Upper lobe of left lung (tissue), 6 donors: ENCODE measurements around the gene RNF150. TPM values are rescaled to one million over a fixed set of nuclear protein-coding genes. Genes with fewer than 3 reads are reported as not detected.

Experiments used
- ATAC-seq, 2 donors: fragments of 200-7000 bp; cut with Tn5 transposase; one replicate each; pipeline ENCODE4 v1.9.1; 2022; ENCODE audit warnings: mild to moderate bottlenecking in 2 of 2, moderate library complexity in 2 of 2; ENCODE audit not compliant: low FRiP score in 2 of 2
- DNase-seq, 2 donors: peaks; one replicate each; pipeline ENCODE4 v3.0.0-alpha.2; 2019 to 2020
- H3K27ac ChIP-seq, 4 donors: fragments of 200-600 bp; sonication (generic); one replicate each; pipeline ENCODE4 v1.5.1; 2016 to 2019
- H3K27me3 ChIP-seq, 4 donors: fragments of 200-600 bp; sonication (generic); one replicate each; pipeline ENCODE4 v1.5.1; 2017 to 2019
- H3K36me3 ChIP-seq, 4 donors: fragments of 200-600 bp; sonication (generic); one replicate each; pipeline ENCODE4 v1.5.1; 2016 to 2019
- H3K4me1 ChIP-seq, 4 donors: fragments of 200-600 bp; sonication (generic); one replicate each; pipeline ENCODE4 v1.5.1; 2018 to 2019
- H3K4me3 ChIP-seq, 4 donors: fragments of 200-600 bp; sonication (generic); one replicate each; pipeline ENCODE4 v1.5.1; 2017 to 2019; ENCODE audit warnings: mild to moderate bottlenecking in 2 of 4, moderate library complexity in 1 of 4
- H3K9me3 ChIP-seq, 4 donors: fragments of 200-600 bp; sonication (generic); one replicate each; pipeline ENCODE4 v1.5.1; 2018 to 2019
- EP300 ChIP-seq, 4 donors: sonication (generic); formaldehyde crosslinking; IDR thresholded peaks; one replicate each; pipeline ENCODE4 v1.5.1; 2017; ENCODE audit warnings: antibody characterized with exemption in 4 of 4, control low read depth in 2 of 4
- POLR2A ChIP-seq, 4 donors: fragments of 450-650 bp; IDR thresholded peaks; one replicate each; pipeline ENCODE4 v1.5.1; 2016 to 2017; ENCODE audit warnings: antibody characterized with exemption in 4 of 4, mild to moderate bottlenecking in 2 of 4
- POLR2AphosphoS5 ChIP-seq, 2 donors: sonication (generic); formaldehyde crosslinking; IDR thresholded peaks; one replicate each; pipeline ENCODE4 v1.5.1; 2017; ENCODE audit warnings: antibody characterized with exemption in 2 of 2
- WGBS, 2 donors: methylation state at CpG; one replicate each; pipeline ENCODE4 v1.1.5; 2017 to 2018; 5-methylcytosine and 5-hydroxymethylcytosine counted together
- total RNA-seq, 6 donors: library from RNA; depleted of rRNA in 4 of 6; stranded (reverse); fragments of >200 nt in 4 of 6; gene quantifications; one replicate each; pipeline versions ENCODE4 v1.1.0 to v1.2.1, GENCODE V29; 2016 to 2021
- TF ChIP-seq, protein P1 (sequence below), 6 experiments: fragments of 450-650 bp in 4 of 6; fragments of 200-600 bp in 2 of 6; sonication (generic) in 2 of 6; IDR thresholded peaks; one replicate each; pipeline ENCODE4 v1.5.1; 2016 to 2019; ENCODE audit warnings: antibody characterized with exemption in 6 of 6
- donor health status: DM: no; HTN: no; CAD: no; lungs with moderate emphysema.
- donor health status: DM: no; HTN: yes; CAD: no; lungs with severe emphysema.

The RNF150 gene
- total RNA-seq, 6 donors from 2014 or later = 0.46 to 2.1 (median 1.4) TPM

DNA sequence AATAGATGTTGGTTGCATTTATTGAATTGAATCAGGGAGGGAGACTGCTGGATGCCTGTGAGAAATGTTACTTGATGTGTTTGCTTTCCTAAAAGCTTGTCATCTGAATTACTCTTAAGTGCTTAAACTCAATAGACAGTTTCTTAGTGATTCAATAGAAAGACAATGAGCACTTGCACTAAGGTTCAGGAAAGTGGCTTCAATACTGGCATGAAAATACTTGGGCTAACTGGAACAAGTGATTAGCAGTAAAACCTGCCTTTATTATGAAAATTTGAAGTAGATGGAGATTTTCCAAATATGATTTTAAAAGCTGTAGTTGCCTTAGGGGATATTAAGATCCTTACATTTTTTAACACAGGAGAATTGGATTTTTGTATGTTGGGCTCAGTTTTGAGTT, 123.3 kb downstream of the RNF150 start:
- Histone ChIP-seq H3K36me3 (no peaks in the 10 kb centered on the region), H3K27me3 (no peaks in the 10 kb centered on the region), H3K4me1 (no peaks in the 10 kb centered on the region), H3K27ac (no peak overlapping the region), H3K4me3 (no peak overlapping the region), H3K9me3 (no peaks in the 10 kb centered on the region)
- ATAC-seq = no peak
- TF ChIP-seq POLR2AphosphoS5 (IDR thresholded peaks at IDR 0.05) (no peak), EP300 (IDR thresholded peaks at IDR 0.05) (no peak), POLR2A (IDR thresholded peaks at IDR 0.05) (no peak)
- TF ChIP-seq, protein P1, sequence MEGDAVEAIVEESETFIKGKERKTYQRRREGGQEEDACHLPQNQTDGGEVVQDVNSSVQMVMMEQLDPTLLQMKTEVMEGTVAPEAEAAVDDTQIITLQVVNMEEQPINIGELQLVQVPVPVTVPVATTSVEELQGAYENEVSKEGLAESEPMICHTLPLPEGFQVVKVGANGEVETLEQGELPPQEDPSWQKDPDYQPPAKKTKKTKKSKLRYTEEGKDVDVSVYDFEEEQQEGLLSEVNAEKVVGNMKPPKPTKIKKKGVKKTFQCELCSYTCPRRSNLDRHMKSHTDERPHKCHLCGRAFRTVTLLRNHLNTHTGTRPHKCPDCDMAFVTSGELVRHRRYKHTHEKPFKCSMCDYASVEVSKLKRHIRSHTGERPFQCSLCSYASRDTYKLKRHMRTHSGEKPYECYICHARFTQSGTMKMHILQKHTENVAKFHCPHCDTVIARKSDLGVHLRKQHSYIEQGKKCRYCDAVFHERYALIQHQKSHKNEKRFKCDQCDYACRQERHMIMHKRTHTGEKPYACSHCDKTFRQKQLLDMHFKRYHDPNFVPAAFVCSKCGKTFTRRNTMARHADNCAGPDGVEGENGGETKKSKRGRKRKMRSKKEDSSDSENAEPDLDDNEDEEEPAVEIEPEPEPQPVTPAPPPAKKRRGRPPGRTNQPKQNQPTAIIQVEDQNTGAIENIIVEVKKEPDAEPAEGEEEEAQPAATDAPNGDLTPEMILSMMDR (IDR thresholded peaks at IDR 0.05) = no peak
- no peak for DNase-seq

DNA sequence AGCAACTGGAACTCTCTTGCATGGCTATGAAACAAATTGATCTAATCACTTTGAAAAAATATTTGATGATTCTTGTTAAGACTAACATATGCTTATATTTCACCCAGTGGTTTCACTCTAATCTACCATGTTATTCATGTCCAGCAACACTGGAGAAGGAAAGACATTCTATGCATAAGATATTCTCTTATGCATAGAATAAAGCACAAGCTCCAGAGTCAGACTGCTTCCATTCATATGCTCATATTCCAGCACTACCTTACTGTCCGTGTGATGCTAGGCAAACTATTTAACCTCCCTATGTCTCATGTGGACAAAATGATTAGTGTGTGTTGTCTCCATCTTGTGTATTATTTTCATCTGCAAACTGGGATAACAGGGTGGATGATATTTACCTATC, 124.1 kb downstream of the RNF150 start:
- no peaks in the 10 kb centered on the region for H3K36me3 ChIP-seq
- H3K4me3 ChIP-seq = no peak overlapping the region
- H3K9me3 ChIP-seq = no peaks in the 10 kb centered on the region
- no peaks in the 10 kb centered on the region for H3K27me3 ChIP-seq
- H3K27ac ChIP-seq = no peak overlapping the region
- DNase-seq (no peak), ATAC-seq (no peak)
- no peaks in the 10 kb centered on the region for H3K4me1 ChIP-seq
- TF ChIP-seq POLR2A (IDR thresholded peaks at IDR 0.05) (no peak), EP300 (IDR thresholded peaks at IDR 0.05) (no peak), POLR2AphosphoS5 (IDR thresholded peaks at IDR 0.05) (no peak)
- TF ChIP-seq, protein P1 (IDR thresholded peaks at IDR 0.05) = no peak
- WGBS, 2 donors = 93 to 95% methylated on average over 1 of the region's 1 CpG

DNA sequence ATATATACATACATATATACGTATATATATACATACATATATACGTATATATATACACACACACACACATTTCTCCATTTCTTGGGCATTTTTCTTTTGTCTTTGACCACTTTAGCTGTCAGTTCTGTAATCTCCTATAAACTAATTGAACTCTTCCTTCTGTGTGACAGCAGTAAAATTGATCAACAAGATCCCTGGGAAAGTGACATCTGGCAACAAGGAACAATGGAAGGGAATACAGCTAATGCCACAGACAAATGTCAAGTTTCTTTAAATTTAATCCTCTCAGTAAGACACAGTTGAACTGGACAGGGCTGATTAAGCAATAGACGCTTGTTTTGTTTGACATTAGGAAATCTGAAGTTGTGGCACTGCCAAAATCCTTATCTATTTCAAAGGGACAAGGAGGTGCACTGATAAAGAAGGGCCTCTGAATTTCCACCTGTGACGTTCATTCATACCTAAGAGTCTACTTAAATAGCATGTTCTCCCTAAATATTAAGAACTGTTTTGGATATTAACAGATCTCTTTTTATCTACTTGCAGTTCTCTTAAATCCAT, 126.9 kb downstream of the RNF150 start:
- TF ChIP-seq EP300 (IDR thresholded peaks at IDR 0.05) (no peak), POLR2A (IDR thresholded peaks at IDR 0.05) (no peak), POLR2AphosphoS5 (IDR thresholded peaks at IDR 0.05) (no peak)
- TF ChIP-seq, protein P1 (IDR thresholded peaks at IDR 0.05) = no peak
- Histone ChIP-seq H3K4me3 (no peak overlapping the region), H3K9me3 (no peaks in the 10 kb centered on the region), H3K4me1 (peaks cover 0 to 10% (median 3%) of the 10 kb centered on the region in 4 donors), H3K36me3 (no peaks in the 10 kb centered on the region), H3K27me3 (no peaks in the 10 kb centered on the region), H3K27ac (no peak overlapping the region)
- ATAC-seq (no peak), DNase-seq (no peak)
- 57 to 61% methylated on average over 4 of the region's 4 CpGs for WGBS, 2 donors

DNA sequence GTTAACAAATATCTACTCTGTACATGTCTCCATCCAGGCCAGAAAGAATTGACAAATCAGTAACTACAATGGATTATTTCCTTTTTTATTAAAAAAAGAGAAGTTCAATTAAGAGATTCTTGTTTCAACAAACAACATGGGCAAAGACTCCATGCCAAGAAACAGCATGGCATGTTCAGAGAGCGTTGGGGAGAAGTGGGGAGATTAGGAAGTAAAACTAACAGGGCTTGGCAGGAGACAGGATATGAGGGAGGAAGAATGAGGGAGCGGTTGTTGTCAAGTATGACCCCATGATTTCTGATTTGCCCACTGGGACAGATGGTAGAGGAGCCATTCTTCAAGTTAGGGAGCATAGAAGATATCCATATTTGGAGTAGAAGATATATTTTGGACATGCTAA, 128.4 kb downstream of the RNF150 start:
- TF ChIP-seq POLR2AphosphoS5 (IDR thresholded peaks at IDR 0.05) = no peak
- no peak for TF ChIP-seq EP300 (IDR thresholded peaks at IDR 0.05)
- TF ChIP-seq, protein P1 (IDR thresholded peaks at IDR 0.05) = no peak
- no peak for TF ChIP-seq POLR2A (IDR thresholded peaks at IDR 0.05)
- WGBS, 2 donors = 42 to 59% methylated on average over 2 of the region's 2 CpGs
- no peak for ATAC-seq

DNA sequence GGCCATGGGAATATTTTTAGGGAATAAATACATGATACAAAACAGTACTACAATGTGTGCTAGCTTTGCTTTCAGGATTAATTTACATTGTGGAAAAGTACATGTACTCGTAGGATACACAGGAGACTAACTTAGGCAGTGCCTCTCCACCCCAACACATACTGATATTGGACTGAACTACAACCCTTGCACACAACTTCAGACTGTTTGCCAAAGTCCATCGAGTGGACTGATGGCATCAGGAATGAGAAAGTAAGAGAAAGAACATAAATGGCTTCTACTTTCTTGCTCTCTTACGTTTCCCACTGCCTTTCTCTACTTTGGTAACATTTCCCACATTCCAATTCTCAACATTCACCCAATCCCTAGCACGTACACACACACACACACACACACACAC, 130.1 kb downstream of the RNF150 start:
- Histone ChIP-seq H3K4me3 (no peak overlapping the region), H3K36me3 (no peaks in the 10 kb centered on the region), H3K27ac (no peak overlapping the region), H3K4me1 (peaks cover 0 to 10% (median 3%) of the 10 kb centered on the region in 4 donors), H3K9me3 (no peaks in the 10 kb centered on the region), H3K27me3 (no peaks in the 10 kb centered on the region)
- no peak for TF ChIP-seq POLR2A (IDR thresholded peaks at IDR 0.05)
- TF ChIP-seq, protein P1 (IDR thresholded peaks at IDR 0.05) = no peak
- no peak for TF ChIP-seq EP300 (IDR thresholded peaks at IDR 0.05)
- no peak for TF ChIP-seq POLR2AphosphoS5 (IDR thresholded peaks at IDR 0.05)
- no peak for ATAC-seq
- WGBS, 2 donors = 63% methylated on average over 4 of the region's 4 CpGs
- DNase-seq = no peak

More for the DNA sequence above, 128.4 kb downstream of the RNF150 start:
- Histone ChIP-seq H3K27me3 (no peaks in the 10 kb centered on the region), H3K27ac (no peak overlapping the region), H3K4me3 (no peak overlapping the region), H3K9me3 (no peaks in the 10 kb centered on the region), H3K4me1 (peaks cover 0 to 10% (median 3%) of the 10 kb centered on the region in 4 donors), H3K36me3 (no peaks in the 10 kb centered on the region)
- DNase-seq = no peak
